Stimulated activated CD8-positive, alpha-beta memory T cell treated with anti-CD3 and anti-CD28 coated beads, Interleukin-12 subunit alpha, Interleukin-12 subunit beta, amount 100 ng/mL, for 24 hours (primary cell): Measurements from ENCODE around the gene MACROH2A1.

Experiments used
- DNase-seq: peaks from one replicate; pipeline ENCODE4 v3.0.0-alpha.2; 2020; ENCODE audit errors: extremely low read depth

Gene MACROH2A1

GRCh38 chr5:135353952-135354721, 44.9 kb downstream of the MACROH2A1 start:
- DNase-seq: no peak

DNA sequence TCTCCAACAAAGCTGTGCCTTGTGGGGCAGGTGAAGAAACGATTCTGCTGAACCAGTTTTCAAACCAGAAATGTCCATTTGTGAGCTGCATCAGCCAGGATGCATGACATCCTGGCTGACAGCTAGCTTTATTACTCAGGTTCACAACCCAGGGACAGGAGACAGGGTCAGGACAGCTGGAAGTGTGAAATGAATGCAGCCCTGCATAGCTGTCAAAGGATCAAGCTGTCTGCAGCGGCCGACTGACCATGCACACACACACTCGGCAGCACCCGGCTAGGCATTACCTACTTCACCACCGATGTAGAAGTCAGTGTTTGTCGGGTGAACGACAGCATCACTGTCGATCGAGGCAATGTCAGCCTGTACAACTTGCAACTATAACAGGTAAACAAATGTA, 48.5 kb downstream of the MACROH2A1 start:
- DNase-seq: no peak

GRCh38 chr5:135349886-135350285, 49.1 kb downstream of the MACROH2A1 start:
- no peak for DNase-seq

GRCh38 chr5:135349451-135349850, 49.6 kb downstream of the MACROH2A1 start:
- no peak for DNase-seq

DNA sequence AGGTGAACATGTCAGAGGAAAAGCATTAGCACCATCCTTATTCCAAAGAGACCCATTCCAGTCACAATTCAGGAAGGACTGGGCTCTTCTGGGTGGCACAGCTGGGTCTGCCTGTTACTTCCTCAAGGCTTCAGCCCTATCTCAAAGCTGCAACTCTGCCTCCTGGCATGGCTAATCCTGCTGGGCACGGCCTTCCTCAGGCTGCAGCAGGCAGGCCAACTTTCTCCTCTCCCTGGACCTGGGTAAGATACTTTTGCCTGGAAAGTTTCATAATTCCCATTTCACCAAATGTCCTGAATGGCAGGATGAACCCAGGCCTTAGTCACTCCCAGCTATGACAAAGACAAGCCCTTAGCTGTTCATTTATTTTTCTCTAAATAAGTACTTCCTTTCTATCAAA, 50.1 kb downstream of the MACROH2A1 start:
- DNase-seq: no peak

GRCh38 chr5:135347392-135347791, 51.6 kb downstream of the MACROH2A1 start:
- no peak for DNase-seq

- no peak for DNase-seq
Measured at GRCh38 chr5:135345956-135346731, 52.9 kb downstream of the MACROH2A1 start.

GRCh38 chr5:135344349-135344748, 54.7 kb downstream of the MACROH2A1 start:
- DNase-seq: no peak

DNA sequence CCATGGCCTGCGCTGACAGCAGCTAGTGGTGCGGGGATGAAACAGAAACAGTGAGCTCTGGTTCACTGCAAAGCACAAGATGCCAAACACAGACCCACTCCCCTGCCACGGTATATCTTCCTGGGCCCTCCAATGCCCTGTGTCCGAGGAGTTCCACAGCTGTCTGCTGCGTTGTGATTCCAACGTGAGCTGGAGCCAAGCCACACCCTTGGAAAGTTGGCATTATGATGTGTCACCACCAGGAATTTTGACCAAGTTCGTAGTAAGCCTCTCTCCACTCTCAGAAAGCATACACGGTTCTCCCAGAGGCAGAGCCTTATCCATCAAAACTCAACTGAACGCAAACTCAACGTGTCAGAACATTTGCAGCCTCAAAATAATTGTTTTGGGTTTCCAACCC, 55.6 kb downstream of the MACROH2A1 start:
- DNase-seq: no peak

DNA sequence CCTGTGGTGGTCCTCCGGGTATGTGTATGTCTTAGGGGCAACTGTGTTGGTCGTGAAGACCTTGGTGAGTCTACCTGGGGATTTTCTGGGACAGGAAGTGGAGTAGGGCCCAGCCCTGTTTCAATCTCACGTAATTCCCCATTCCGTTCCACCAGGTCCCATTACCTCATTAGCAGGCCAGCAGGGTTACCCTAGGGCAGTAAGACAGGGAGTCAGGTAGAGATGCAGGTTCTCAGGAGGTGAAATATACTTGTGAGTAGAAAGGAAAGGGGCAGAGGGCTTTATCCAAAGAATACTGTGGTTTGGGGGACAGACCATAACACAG, 56.5 kb downstream of the MACROH2A1 start:
- DNase-seq: no peak

DNA sequence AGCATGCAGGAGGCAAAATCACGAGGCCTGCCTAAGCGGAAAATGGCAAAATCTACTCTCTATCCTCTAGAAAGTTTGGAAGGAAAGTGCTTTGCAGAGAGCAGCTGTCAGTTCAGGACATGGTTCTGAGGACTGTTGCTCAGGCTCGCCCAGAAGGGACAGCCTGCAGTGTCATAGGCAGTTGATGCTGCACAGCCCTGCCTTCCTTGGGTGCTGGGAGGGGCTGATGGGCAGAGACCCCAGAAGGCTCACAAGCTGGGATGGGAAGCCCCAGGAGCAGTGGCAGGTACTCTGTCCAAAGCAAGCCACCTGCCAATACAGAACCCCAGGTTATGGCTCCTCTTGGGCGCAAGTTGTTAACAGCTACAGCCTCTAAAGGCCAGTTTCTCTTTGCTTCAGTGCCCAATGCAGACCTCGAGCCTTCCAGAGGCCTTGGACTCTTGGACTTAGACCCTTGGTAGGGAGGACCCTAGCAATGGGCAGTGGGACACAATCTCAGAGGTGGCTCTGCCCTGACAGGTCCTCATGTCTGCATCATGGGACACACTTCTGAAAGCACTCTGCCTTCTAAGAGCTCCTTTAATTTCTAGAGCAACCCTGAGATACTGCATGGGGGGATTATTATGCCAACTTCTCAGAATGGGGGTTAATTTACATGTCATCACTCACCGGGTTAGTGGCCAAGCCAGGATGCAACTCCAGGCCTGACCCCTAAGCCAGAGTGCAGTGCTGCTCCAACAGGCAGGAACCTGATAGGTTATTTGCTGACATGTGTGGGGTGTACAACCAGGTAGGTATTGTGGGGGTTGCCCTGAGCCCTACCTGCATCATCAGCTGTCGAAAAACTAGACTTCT, 57.1 kb downstream of the MACROH2A1 start:
- DNase-seq: no peak

DNA sequence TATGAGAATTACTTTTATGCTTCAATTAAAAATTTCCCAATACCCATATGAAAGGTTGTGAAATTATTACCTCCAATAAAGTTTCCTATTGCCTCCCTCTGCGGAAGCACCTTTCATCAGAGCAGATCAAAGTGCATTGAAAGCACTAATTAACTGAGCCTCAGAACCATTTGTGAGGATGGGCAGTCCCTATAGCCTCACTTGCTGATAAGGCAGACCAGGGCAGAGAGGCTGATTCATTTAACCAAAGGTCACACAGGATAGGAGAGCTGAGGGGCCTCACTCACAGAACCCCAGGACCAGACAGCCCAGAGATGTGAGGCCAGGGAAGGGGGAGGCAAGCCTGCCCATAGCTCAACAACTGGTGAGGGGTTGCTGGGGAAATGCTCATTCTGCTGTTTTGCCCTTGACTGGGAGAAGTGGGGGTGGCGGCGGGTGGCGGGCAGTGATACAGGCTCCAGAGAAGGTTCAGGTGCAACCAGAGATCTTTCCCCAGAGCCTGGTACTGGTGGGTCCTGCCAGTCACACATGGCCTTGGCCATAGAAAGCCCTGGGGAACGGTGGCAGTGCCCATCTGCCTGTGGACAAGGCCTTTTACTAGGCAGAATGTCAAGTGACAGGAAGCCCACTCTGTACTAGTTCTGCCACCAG, 57.9 kb downstream of the MACROH2A1 start:
- DNase-seq: no peak

GRCh38 chr5:135340568-135340967, 58.5 kb downstream of the MACROH2A1 start:
- DNase-seq: no peak

- no peak for DNase-seq
Measured at GRCh38 chr5:135339623-135340022, 59.4 kb downstream of the MACROH2A1 start.

DNA sequence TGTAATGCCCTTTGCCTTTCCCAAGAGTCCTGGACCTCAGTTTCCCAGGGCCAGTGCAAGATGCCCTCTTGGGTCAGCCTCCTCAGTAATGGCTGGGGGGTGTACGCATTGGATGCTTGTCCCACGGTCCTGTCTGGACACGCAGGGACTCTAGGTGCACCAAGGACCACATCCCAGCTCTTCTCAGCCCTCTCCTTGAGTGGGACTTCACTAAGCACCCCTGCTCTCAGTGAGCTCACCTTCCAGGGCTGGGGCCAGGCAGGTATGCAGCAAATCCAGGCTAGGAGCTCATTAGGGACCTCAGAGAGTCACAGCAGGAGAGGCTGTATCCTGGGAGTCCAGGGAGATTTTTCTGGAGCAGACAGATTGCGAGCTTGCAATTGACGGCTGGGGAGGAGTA, 59.8 kb downstream of the MACROH2A1 start:
- no peak for DNase-seq

DNA sequence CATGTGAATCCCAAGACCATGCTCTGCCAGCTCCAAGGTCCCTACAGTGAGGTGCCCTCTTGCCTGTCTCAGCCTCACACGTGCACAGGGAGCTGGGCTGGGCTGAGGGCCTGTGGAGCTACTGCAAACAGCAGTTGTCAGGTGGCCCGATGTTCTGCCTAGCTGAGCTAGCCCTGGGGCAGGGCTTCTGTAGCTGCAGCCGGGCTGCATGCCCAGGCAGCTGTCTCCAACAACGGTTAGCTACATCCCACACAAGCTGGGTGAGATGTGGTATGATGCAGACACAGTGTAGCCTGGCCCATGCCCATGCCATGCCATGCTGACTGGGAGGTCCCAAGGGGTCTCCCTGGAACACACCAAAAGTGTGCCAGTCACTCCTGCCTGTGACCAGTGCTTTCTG, 62.0 kb downstream of the MACROH2A1 start:
- no peak for DNase-seq

DNA sequence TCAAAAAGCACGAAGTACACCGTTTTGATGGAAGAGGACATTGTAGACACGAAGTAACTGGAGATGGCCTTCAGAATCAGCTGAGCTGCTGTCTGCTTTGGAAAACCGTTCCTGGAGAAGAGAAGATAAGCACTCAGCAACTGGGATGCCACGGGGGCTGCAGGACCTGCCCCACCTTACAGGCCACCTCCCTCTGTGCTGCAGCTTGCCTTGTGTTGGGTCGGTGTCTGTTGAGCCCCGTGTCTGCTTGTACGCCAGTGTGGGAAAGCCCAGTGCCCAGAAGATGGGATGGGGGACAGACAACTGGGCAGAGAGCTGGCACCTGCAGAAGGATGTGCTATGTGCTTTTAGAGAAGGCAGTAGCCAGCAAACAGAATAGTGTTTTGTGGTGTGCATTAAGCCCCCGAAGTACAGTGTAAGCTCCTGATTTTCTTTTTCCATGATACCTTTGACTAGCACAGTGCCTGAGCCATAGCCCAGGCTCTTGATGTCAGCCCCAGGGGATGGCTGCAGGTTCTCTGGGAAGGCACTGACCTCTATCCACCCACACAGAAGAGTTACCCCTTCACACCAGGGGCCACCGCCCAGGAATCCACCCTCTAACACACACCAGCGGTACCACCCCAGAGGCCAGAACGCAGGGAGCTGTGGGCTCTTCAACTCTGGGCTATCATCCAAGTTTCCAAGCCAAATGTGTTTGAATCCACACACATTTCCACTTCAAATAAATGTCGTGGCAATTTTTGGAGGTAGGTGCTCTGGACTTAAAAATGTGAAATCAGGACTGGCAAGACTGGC, 63.8 kb downstream of the MACROH2A1 start:
- no peak for DNase-seq

- no peak for DNase-seq
Measured at GRCh38 chr5:135333732-135334515, 65.1 kb downstream of the MACROH2A1 start.

GRCh38 chr5:135332519-135333150, 66.4 kb downstream of the MACROH2A1 start:
- no peak for DNase-seq

- DNase-seq: no peak
Measured at GRCh38 chr5:135331612-135332011, 67.4 kb downstream of the MACROH2A1 start.
